ENCODE results near the gene CCDC82.

CCDC82 gene

DNA sequence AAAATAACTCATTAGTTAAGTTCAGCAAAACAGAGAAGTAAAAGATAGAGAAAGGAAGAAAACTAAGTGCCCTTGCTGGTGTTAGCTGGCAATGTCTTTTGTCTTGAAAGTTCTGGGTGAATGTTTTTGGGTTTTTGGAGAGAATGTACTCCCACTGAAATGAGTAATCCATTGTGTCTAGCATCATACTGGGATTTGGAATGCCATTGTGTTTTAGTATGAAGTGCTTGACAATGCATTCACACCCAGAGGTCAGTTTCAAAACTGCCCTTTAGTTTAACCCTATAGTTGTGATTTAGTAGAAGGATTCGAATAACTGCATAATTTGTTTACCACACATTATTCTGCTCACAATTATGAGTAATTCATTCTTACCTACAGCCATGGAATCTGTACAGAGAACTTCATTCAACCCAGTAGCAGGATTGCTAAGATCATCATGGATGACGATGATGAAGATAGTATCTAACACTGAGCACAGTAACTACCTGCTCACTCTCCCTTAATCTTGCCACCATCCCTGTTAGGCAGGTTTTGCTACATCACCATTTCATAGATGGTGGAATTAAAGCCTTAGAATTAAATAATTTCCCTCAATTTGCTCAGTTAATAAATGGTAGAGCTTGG lies 80.6 kb downstream of the CCDC82 start:
- in situ Hi-C loops (cut with MboI; ENCODE audit: low sequenced_read_pairs) = no loop called here

DNA sequence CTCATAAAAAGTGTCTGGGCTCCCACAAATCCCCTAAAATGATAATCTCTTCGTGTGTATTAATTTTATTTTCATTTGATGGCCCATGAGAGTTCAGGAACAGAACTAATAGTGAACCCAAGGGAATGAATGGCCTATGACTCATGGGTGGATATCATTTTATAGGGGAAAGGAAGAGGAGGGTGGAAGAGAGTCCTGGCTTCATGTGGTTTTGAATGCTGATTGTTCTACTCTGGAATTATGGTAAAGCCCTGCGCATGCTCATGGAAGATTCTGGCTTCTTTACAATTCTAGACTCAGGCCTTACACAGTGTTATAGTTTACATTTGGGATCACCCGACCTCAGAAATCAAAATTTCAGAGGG lies 82.0 kb downstream of the CCDC82 start:
- in situ Hi-C loops (cut with MboI; ENCODE audit: low sequenced_read_pairs) = no loop called here

DNA sequence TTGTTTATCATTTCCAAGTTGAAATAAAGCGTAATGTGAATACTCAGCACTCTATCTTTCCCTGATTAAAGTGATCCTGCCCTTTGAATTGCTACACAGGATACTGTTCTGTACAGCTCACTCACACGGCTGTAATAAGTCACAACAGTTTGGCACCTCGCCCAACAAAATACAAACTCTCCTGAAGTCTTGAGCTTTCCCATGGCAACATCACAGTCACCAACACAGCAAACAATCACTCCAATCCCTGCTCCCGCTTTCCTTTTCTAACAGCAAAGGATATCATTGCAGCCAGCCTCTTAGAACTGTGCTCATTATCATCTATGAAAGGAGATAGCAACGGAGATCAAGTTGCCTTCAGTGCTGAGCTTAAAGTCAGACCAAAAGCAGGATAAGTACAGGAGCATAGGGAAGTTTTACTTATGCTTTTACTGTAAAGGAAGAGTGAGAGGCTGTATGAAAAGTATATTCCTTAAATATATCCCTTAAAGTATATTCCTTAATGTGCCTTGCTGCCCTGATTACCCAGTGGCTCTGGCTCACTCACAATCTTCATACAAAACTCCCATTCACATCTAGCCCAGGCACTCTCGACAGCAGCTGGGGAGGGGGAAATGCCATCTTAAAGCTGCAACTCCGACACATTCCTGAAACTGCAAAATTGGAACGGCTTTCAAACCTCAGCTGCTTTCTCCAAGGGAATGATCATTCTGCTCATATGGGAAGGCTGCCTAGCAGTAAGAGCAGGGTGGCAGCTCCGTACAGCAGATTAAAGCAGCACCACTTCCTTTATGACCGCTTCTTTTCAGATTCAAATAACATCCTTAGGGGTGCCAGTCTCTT lies 82.6 kb downstream of the CCDC82 start:
- in situ Hi-C loops (cut with MboI; ENCODE audit: low sequenced_read_pairs) = no loop called here

DNA sequence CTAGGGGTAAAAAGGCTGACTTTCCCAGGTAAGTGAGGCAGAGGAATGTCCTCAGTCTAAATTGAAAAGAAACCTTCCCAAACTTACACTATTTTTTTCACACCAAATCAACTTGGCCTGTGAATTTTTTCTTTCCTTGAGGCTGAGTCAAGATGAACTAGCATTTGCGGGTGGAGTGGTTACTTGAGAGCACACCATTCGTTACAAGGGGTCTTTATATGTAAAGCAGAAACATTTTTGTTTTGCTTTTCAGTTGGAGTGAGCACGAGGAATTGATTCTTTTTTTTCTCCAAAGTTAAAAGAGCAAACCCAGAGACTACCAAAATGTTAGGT lies 83.1 kb downstream of the CCDC82 start:
- in situ Hi-C loops (cut with MboI; ENCODE audit: low sequenced_read_pairs) = no loop called here

DNA sequence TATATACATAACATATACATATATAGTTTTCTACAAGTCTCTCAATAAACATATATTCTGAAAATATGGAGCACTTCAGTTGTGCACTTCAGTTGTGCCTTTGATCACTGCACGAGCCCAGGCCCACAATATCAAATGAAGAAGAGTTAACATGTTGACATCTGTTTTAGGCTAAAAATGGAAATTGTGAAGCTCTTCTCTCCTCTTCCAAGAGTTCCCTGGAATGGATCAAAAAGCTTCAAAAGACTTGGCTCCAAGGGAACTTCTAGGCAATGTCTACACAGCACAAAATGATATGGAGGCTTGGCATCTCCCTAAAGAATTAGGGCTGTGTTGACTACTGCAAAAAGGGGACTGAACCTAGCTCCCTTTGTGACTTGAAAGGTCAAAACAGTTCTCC lies 83.6 kb downstream of the CCDC82 start:
- in situ Hi-C loops (cut with MboI; ENCODE audit: low sequenced_read_pairs) = no loop called here

DNA sequence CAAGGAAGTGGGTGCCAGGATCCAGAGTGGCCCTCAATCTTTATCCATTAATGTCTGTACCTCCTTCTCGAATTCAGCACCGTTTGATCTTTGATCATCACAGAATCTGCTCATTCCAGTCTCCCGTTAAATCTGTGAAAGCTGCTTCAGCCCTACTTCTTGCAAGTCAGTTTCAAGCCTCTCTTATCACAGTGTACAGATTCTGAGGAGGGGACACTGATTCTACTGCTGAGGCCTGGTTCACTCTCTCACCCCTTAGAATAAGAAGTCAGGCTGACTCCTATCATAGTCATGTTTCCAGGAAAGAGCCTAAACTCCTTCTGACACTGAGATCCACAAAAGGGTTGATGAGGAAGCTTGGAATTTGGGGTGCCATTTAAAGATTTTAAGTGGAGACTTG lies 85.7 kb downstream of the CCDC82 start:
- in situ Hi-C loops (cut with MboI; ENCODE audit: low sequenced_read_pairs) = no loop called here

DNA sequence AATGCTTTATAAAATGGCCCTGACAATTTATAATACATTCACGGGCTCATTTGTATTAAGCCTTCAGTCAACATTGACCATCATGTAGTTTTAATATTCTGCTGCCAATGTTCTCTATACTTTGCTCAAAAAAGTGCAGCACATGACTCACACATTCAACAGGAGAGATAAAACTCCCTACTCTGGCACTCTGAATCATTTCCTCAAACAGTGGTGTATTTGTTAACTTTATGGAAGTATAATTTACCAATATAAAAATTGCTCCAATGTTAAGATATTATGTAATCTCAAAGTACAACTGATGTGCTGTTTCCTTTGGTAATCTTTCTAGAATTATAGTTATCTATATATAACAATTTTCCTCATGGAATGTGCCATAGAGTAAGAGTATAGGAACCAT lies 86.6 kb downstream of the CCDC82 start:
- in situ Hi-C loops (cut with MboI; ENCODE audit: low sequenced_read_pairs) = no loop called here

Data from hTERT RPE-1 (cell line).